Endothelial cell of umbilical vein (primary cell): Measurements from ENCODE around the gene SETX.

ENCODE experiments used
- CTCF ChIP-seq, 2 donors: IDR thresholded peaks; 1 replicate in 1 of 2; 2 replicates in 1 of 2; pipeline ENCODE4 v1.5.1; 2011; ENCODE audit warnings: low read length in 2 of 2, mild to moderate bottlenecking in 2 of 2, moderate library complexity in 2 of 2, control low read depth in 1 of 2, inconsistent platforms in 1 of 2, low read depth in 1 of 2; ENCODE audit not compliant: insufficient read depth in 1 of 2; ENCODE audit errors: extremely low read depth in 1 of 2
- EZH2 ChIP-seq: IDR thresholded peaks from 2 replicates; pipeline ENCODE4 v1.6.1; 2012; ENCODE audit warnings: borderline replicate concordance, low read depth, mild to moderate bottlenecking, moderate library complexity, low read length, inconsistent platforms; ENCODE audit not compliant: severe bottlenecking
- JUN ChIP-seq: IDR thresholded peaks from 2 replicates; pipeline ENCODE4 v1.6.1; 2011; ENCODE audit warnings: borderline replicate concordance, low read depth; ENCODE audit not compliant: insufficient read length, insufficient read depth

GRCh38 chr9:132370592-132370991 is 15.8 kb upstream of the SETX start:
- TF ChIP-seq EZH2 (no peak), JUN (no peak), CTCF (IDR thresholded peaks at IDR 0.05; ENCODE audit: extremely low read depth in 1 of 2, insufficient read depth in 1 of 2, low read depth in 1 of 2, low read length in 2 of 2) (no peak)
